HG03575 (cell line): ENCODE data around the gene MACF1.

Experiments used
- ATAC-seq: cut with Tn5 transposase; IDR thresholded peaks from one replicate; pipeline ENCODE4 v1.9.1; 2021; ENCODE audit not compliant: unreplicated experiment, insufficient number of reproducible peaks, low FRiP score; ENCODE audit errors: extremely low read depth

Gene MACF1

DNA sequence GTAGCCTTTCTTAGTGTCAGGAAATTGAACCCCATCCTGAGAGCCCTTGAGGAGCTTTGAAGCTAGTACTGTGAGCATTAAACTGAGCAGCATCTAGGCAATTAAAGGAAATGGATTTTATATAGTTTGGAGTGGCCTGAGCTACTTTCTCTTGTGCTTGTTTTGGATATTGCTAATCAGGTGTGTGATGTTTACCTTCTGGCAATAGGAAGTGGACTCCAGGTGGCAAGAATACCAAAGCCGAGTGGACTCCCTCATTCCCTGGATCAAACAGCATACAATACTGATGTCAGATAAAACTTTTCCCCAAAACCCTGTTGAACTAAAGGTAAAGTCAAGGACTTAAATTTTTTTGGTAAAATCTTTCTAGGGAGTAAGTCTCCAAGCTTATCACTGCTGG lies 79.4 kb downstream of the MACF1 start:
- ATAC-seq: no peak

GRCh38 chr1:39287541-39287940 lies 83.0 kb downstream of the MACF1 start:
- ATAC-seq: no peak

GRCh38 chr1:39288735-39289465 lies 84.4 kb downstream of the MACF1 start:
- no peak for ATAC-seq

GRCh38 chr1:39292401-39292800 lies 87.9 kb downstream of the MACF1 start:
- ATAC-seq: no peak

DNA sequence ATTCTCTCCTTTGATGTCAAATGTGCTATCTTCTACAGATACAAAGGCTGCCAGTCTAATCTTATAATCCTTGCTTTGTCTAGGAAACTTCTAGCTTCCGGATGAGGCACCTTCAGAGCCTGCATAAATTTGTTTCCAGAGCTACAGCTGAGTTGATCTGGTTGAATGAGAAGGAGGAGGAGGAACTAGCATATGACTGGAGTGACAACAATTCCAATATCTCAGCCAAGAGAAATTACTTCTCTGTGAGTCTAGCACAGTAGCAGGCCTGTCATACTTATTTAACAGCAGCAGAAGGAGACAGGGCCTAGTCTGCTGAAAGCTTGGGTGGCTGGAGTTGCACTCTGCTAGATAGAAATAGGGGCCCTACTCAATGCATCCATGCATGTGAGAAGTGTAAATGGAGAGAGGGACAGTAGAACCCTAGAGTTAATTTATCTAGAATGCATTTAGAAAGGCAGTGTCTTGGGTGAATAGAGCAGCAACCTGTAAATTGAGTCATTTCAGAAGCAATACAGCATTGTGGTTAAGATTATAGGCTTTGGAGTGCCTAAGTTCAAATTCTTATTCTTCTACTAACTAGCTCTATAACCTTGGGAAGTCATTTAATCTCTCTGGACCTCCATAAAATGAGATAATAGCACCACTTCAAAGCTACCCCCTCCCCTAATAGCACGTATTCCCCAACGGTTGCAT lies 89.0 kb downstream of the MACF1 start:
- ATAC-seq: no peak

- ATAC-seq: no peak
Observed at GRCh38 chr1:39294531-39294930, 90.0 kb downstream of the MACF1 start.

GRCh38 chr1:39295901-39296300 lies 91.4 kb downstream of the MACF1 start:
- no peak for ATAC-seq

DNA sequence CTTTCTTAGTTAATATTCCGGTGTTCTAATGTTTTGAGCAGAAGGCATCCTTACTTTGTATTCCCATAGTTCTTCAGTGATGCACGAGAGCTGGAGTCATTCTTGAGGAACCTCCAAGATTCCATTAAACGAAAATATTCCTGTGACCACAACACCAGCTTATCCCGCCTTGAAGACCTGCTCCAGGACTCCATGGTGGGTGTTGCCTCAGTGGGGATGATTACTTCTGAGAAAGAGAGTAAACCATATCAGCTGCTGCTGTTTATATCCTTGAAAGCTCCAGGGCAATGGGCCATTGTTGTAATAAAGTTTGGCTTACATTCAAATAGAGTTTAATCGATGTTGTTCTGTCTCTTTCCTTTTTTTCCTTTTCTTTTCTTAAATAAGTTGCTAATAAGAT lies 93.1 kb downstream of the MACF1 start:
- ATAC-seq: no peak

- no peak for ATAC-seq
Observed at GRCh38 chr1:39301606-39302005, 97.1 kb downstream of the MACF1 start.

- no peak for ATAC-seq
Observed at GRCh38 chr1:39305555-39305954, 101.1 kb downstream of the MACF1 start.

GRCh38 chr1:39310015-39310414 lies 105.5 kb downstream of the MACF1 start:
- no peak for ATAC-seq

DNA sequence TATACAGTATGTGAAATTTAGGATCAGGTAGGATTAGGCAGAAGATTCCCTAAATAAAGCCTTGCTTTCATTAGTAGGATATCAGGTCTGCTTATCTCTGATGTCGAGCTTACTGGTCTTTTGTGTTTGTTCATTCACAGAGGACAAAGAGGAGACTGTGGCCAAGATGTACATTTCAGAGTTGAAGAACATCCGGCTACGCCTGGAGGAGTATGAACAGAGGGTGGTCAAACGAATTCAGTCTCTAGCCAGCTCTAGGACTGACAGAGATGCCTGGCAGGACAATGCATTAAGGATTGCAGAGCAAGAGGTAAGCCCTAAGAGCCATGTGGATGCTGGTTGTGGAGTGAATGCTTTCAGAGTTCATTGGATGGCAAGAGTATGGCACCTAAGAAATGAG lies 106.2 kb downstream of the MACF1 start:
- no peak for ATAC-seq

DNA sequence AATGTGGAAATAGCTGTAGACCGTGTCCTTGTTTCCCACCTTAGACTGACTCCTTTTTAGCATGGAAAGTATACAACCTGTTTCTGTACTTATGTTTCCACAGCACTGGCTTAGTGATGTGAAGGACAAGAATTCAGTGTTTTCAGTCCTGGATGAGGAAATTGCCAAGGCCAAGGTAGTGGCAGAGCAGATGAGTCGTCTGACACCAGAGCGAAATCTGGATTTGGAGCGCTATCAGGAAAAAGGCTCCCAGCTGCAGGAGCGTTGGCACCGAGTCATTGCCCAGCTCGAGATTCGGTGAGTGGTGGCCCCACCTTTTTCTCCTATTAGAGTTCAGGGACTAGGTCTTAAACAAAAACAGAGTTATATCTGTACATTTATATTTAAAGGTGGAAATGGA lies 112.6 kb downstream of the MACF1 start:
- ATAC-seq: no peak

GRCh38 chr1:39317910-39318633 lies 113.6 kb downstream of the MACF1 start:
- no peak for ATAC-seq

DNA sequence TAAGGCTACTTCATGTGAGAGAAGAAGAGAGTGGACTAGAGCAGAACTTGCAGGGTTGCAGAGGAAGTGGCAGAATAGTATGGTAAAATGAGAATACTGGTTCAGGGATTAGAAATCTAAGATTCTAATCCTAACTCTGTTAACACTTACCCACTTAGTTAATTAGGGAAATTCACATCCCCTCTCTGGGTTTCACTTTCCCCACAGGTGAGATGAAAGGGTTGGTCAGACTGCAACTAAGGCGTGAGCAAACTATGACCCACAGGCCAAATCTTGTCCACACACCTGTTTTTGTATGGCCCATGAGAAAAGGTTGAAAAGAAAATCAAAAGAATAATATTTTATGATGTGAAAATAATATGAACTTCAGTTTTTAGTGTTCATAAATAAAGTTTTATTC lies 117.5 kb downstream of the MACF1 start:
- ATAC-seq: no peak

- ATAC-seq: no peak
Observed at GRCh38 chr1:39322431-39322830, 117.9 kb downstream of the MACF1 start.

- ATAC-seq: no peak
Observed at GRCh38 chr1:39324888-39325287, 120.4 kb downstream of the MACF1 start.

- ATAC-seq: no peak
Observed at GRCh38 chr1:39326836-39327235, 122.3 kb downstream of the MACF1 start.

DNA sequence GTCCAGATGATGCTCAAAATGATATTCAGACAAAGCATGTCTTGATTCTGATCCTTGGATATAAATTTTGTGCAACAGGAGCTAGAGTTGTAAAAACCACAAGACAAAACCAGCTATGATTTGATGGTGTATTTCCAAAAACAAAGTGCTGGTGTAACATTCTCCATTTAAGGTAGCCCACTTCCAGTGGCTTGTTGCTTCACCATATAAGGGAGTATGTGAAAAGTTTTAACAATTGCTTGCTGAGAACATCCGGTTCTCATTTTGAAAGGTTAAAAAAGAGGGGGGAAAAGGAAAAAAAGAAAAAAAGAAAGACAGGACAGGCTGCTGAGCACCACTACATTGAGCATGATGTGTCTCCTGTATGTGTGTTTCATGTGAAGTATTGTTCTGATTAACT lies 123.6 kb downstream of the MACF1 start:
- no peak for ATAC-seq

GRCh38 chr1:39328586-39329121 lies 124.2 kb downstream of the MACF1 start:
- no peak for ATAC-seq
